ENCODE results near the gene UBE2I.

UBE2I gene

DNA sequence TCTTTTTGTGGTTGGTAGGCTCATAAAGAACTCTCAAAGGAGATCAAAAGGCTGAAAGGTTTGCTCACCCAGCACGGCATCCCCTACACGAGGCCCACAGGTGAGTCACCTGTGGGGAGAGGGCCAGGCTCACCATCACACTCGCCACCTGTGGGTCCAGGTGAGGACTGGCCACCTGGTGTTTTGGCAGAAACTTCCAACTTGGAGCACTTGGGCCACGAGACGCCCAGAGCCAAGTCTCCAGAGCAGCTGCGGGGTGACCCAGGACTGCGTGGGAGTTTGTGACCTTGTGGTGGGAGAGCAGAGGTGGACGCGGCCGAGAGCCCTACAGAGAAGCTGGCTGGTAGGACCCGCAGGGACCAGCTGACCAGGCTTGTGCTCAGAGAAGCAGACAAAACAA, 53.4 kb downstream of the UBE2I start:
- Histone ChIP-seq H3K9me3 (no peaks in the 10 kb centered on the region), H3K4me3 (ENCODE audit: low read depth in 1 of 2, low read length in 1 of 2) (no peak overlapping the region), H3K36me3 (peaks cover 97% of the 10 kb centered on the region), H3K4me1 (ENCODE audit: control insufficient read depth in 1 of 2, insufficient read depth in 1 of 2, low read depth in 1 of 2, low read length in 1 of 2) (peaks cover 0 to 4% of the 10 kb centered on the region in 2 experiments), H3K27me3 (no peaks in the 10 kb centered on the region), H3K27ac (no peak overlapping the region)
- TF ChIP-seq, protein P1, sequence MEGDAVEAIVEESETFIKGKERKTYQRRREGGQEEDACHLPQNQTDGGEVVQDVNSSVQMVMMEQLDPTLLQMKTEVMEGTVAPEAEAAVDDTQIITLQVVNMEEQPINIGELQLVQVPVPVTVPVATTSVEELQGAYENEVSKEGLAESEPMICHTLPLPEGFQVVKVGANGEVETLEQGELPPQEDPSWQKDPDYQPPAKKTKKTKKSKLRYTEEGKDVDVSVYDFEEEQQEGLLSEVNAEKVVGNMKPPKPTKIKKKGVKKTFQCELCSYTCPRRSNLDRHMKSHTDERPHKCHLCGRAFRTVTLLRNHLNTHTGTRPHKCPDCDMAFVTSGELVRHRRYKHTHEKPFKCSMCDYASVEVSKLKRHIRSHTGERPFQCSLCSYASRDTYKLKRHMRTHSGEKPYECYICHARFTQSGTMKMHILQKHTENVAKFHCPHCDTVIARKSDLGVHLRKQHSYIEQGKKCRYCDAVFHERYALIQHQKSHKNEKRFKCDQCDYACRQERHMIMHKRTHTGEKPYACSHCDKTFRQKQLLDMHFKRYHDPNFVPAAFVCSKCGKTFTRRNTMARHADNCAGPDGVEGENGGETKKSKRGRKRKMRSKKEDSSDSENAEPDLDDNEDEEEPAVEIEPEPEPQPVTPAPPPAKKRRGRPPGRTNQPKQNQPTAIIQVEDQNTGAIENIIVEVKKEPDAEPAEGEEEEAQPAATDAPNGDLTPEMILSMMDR (IDR thresholded peaks at IDR 0.05), result no peak

DNA sequence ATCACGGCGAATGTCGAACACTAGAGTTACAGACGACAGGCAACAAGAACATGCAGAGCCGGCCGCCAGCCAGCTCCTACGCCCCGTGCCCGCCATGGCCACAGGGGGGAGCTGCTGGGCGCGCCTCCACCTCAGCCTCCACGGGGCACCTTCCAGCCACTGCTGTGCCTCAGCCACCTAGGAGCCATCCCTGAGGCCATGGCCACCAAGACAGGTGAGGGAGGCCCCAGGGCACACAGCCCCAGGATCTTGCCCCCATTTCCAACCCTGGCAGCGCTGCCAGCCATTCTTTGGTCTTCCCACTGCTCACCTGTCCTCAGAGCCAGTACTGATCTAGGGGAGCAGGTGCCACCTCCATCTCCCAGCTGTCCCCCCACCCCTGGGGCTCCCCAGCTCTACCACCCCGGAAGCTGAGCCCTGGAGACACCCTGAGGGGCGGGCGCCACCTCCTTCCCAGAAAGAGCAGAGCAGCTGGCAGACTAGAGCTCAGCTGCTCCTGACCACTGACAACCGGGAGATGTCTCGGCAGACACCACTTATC, 54.1 kb downstream of the UBE2I start:
- no peak overlapping the region for H3K27ac ChIP-seq
- peaks cover 0 to 4% of the 10 kb centered on the region in 2 experiments for H3K4me1 ChIP-seq (ENCODE audit: control insufficient read depth in 1 of 2, insufficient read depth in 1 of 2, low read depth in 1 of 2, low read length in 1 of 2)
- TF ChIP-seq, protein P1 (IDR thresholded peaks at IDR 0.05), result peak; percentile 62
- H3K36me3 ChIP-seq, result peaks cover 96% of the 10 kb centered on the region
- H3K9me3 ChIP-seq, result no peaks in the 10 kb centered on the region
- H3K27me3 ChIP-seq, result no peaks in the 10 kb centered on the region
- H3K4me3 ChIP-seq (ENCODE audit: low read depth in 1 of 2, low read length in 1 of 2), result no peak overlapping the region

DNA sequence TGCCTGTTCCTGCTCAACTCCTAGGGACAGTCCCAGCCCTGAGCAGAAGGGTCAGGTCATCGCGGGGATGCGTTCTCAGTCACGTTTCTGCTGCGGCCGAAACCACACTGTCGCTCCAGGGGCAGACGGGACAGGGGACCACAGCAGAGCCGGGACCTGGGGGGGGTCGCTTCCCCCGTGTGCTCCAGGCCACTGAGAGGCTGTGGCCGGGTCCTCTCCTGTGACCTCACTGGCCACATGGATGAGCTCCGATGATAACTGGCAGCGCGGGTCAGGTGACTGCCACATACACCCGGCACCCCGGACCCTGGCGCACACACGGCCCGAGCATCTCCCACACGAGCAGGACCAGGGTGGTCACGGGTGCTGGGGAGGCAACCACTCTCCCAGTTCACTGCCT, 55.1 kb downstream of the UBE2I start:
- H3K27ac ChIP-seq, result no peak overlapping the region
- no peaks in the 10 kb centered on the region for H3K27me3 ChIP-seq
- peaks cover 98% of the 10 kb centered on the region for H3K36me3 ChIP-seq
- H3K4me3 ChIP-seq (ENCODE audit: low read depth in 1 of 2, low read length in 1 of 2), result no peak overlapping the region
- TF ChIP-seq, protein P1 (IDR thresholded peaks at IDR 0.05), result no peak
- no peaks in the 10 kb centered on the region for H3K9me3 ChIP-seq
- peaks cover 0 to 4% of the 10 kb centered on the region in 2 experiments for H3K4me1 ChIP-seq (ENCODE audit: control insufficient read depth in 1 of 2, insufficient read depth in 1 of 2, low read depth in 1 of 2, low read length in 1 of 2)

DNA sequence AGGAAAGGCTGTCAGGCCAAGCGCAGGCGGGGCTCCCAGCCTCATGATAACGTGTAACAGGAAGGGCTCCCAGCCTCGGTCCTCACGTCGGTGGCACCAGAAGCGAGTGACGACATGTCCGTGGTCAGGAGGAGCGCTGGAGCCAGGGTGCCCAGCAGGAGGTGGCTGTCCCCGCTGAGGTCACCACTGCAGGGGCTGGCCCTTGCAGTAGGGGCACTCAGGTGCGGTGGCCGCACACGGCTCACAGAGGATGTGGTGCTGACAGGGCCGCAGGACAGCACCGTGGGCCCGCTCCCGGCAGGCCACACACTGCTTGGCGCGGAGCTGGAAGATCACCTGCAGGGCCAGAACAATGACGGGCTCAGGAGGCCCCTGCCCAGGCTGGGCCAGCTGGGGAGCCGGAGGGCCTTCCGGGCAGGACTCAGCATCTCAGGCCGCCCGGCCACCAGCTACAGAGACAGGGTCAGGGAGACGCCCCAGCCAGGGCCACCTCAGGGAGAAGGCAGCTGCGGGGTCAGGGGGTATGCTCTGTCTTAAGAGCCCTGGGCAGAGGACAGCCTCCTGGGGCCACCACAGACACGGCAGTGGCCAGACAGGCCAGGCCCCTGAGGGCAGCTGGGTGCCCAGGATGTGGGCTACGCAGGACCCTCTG, 56.8 kb downstream of the UBE2I start:
- peaks cover 0 to 4% of the 10 kb centered on the region in 2 experiments for H3K4me1 ChIP-seq (ENCODE audit: control insufficient read depth in 1 of 2, insufficient read depth in 1 of 2, low read depth in 1 of 2, low read length in 1 of 2)
- H3K4me3 ChIP-seq (ENCODE audit: low read depth in 1 of 2, low read length in 1 of 2), result no peak overlapping the region
- no peak overlapping the region for H3K27ac ChIP-seq
- no peaks in the 10 kb centered on the region for H3K9me3 ChIP-seq
- TF ChIP-seq, protein P1 (IDR thresholded peaks at IDR 0.05), result no peak
- no peaks in the 10 kb centered on the region for H3K27me3 ChIP-seq
- H3K36me3 ChIP-seq, result peaks cover 96% of the 10 kb centered on the region

DNA sequence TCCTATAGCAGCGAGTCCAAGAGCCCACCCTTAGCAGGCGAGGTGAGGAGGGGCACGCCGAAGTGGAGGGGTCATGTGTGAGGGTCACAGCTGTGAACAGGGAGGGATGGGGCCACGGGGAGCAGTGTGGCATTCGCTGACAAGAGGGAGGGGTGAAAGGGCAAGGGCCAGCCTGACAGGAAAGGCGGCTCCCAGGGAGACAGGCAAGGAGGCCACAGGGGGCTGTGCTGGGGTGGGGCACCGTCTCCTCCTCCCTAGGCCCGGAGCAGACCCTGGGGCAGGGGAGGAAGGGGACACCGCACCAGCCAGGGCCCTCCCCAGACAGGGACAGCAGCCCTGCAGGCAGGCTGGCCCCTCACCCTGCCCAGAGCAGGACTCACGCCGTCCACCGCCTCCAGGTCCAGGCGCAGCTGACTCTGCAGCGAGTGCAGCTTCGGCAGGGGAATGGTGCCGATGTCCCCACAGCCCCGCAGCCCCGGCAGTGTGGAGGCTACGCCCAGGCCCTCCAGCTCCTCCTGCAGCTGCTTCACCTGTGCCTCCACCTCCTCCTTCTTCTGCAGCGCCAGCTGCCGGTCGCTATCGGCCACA, 57.4 kb downstream of the UBE2I start:
- no peaks in the 10 kb centered on the region for H3K9me3 ChIP-seq
- TF ChIP-seq, protein P1 (IDR thresholded peaks at IDR 0.05), result no peak
- H3K27ac ChIP-seq, result no peak overlapping the region
- H3K27me3 ChIP-seq, result no peaks in the 10 kb centered on the region
- peaks cover 96% of the 10 kb centered on the region for H3K36me3 ChIP-seq
- H3K4me3 ChIP-seq (ENCODE audit: low read depth in 1 of 2, low read length in 1 of 2), result no peak overlapping the region
- H3K4me1 ChIP-seq (ENCODE audit: control insufficient read depth in 1 of 2, insufficient read depth in 1 of 2, low read depth in 1 of 2, low read length in 1 of 2), result peaks cover 0 to 4% of the 10 kb centered on the region in 2 experiments
